Caco-2 (cell line): ENCODE data around the gene BCL2L11. TPM values are rescaled to one million over a fixed set of nuclear protein-coding genes. Genes with fewer than 3 reads are reported as not detected.

Source experiments
- BruUV-seq: library from RNA; stranded (reverse); fragments of 400-500 nt; replicated peaks from 2 replicates; lab custom pipeline; 2021; lab: Mats Ljungman, UMichigan
- CTCF ChIA-PET: fragments of 300-600 bp; sonication (Branson Sonifier 250); formaldehyde crosslinking; loops from one replicate; lab custom pipeline; 2022; ENCODE audit warnings: antibody characterized with exemption; lab: Charles Lee
- POLR2A ChIA-PET: fragments of 300-600 bp; sonication (Branson Sonifier 250); formaldehyde crosslinking; loops from one replicate; lab custom pipeline; 2022; ENCODE audit warnings: antibody characterized with exemption; lab: Charles Lee
- DNase-seq, 2 experiments: peaks; one replicate each; pipeline versions ENCODE4 v3.0.0 to v3.0.0-alpha.2; 2020 to 2022
- H3K27me3 ChIP-seq: replicated peaks from 2 replicates; pipeline ENCODE4 v1.6.0; 2011; ENCODE audit warnings: low read length; ENCODE audit not compliant: control insufficient read depth, insufficient read depth
- H3K36me3 ChIP-seq: 2 replicates; pipeline ENCODE4 v1.5.1; 2011; ENCODE audit warnings: low read length; ENCODE audit not compliant: control insufficient read depth, insufficient read depth
- H3K4me1 ChIP-seq: fragments of 250-450 bp; sonication (Bioruptor Pico); 2 replicates; pipeline ENCODE4 v1.5.1; 2020; ENCODE audit warnings: mild to moderate bottlenecking
- H3K4me3 ChIP-seq: 2 replicates; pipeline ENCODE4 v1.5.1; 2011; ENCODE audit warnings: low read depth, mild to moderate bottlenecking, control low read depth, low read length
- H3K9me3 ChIP-seq: fragments of 250-450 bp; sonication (Bioruptor Pico); 2 replicates; pipeline ENCODE4 v1.5.1; 2020; ENCODE audit warnings: mild to moderate bottlenecking, moderate library complexity
- H3K27ac Mint-ChIP-seq: one replicate; pipeline ENCODE4 v1.8.0; 2022; ENCODE audit warnings: mixed read lengths; ENCODE audit not compliant: unreplicated experiment
- H3K27me3 Mint-ChIP-seq: one replicate; pipeline ENCODE4 v1.8.0; 2022; ENCODE audit warnings: mixed read lengths; ENCODE audit not compliant: insufficient read depth, unreplicated experiment
- H3K36me3 Mint-ChIP-seq: one replicate; pipeline ENCODE4 v1.8.0; 2022; ENCODE audit warnings: mild to moderate bottlenecking, mixed read lengths; ENCODE audit not compliant: insufficient read depth, unreplicated experiment
- H3K4me1 Mint-ChIP-seq: one replicate; pipeline ENCODE4 v1.8.0; 2022; ENCODE audit warnings: low read depth, mixed read lengths; ENCODE audit not compliant: unreplicated experiment
- H3K4me3 Mint-ChIP-seq: one replicate; pipeline ENCODE4 v1.8.0; 2022; ENCODE audit warnings: mild to moderate bottlenecking, moderate library complexity, mixed read lengths; ENCODE audit not compliant: unreplicated experiment
- H3K9me3 Mint-ChIP-seq: one replicate; pipeline ENCODE4 v1.8.0; 2022; ENCODE audit warnings: mixed read lengths; ENCODE audit not compliant: unreplicated experiment
- intact Hi-C: fragments of 100-400 bp; cut with micrococcal nuclease; formaldehyde crosslinking; loops from one replicate; pipeline ENCODE4 v1.10.0; 2022; ENCODE audit not compliant: unreplicated experiment
- total RNA-seq: library from RNA; stranded (reverse); gene quantifications from 2 replicates; pipeline ENCODE4 v1.2.3, GENCODE V29; 2022
- TF ChIP-seq, protein P1 (sequence below), 2 experiments: fragments of 200-600 bp in 1 of 2; IDR thresholded peaks; 1 replicate in 1 of 2; 2 replicates in 1 of 2; pipeline versions ENCODE4 v1.5.1 to v1.8.0; 2011 to 2022; ENCODE audit warnings: antibody characterized with exemption in 1 of 2, control low read depth in 1 of 2, inconsistent platforms in 1 of 2, low read depth in 1 of 2, low read length in 1 of 2, mild to moderate bottlenecking in 1 of 2, moderate library complexity in 1 of 2; ENCODE audit not compliant: insufficient read depth in 1 of 2, severe bottlenecking in 1 of 2, unreplicated experiment in 1 of 2

Gene BCL2L11
- total RNA-seq, 1 experiment from 2014 or later, result 28.9 TPM

- Histone ChIP-seq H3K9me3 (no peaks in the 10 kb centered on the region), H3K4me1 (no peaks in the 10 kb centered on the region), H3K27me3 (no peaks in the 10 kb centered on the region), H3K4me3 (no peak overlapping the region), H3K36me3 (no peaks in the 10 kb centered on the region)
- no peak for DNase-seq
- H3K27me3 Mint-ChIP-seq, result no peaks in the 10 kb centered on the region
- H3K36me3 Mint-ChIP-seq, result no peaks in the 10 kb centered on the region
- intact Hi-C loops, result no loop called here
- no peak overlapping the region for H3K27ac Mint-ChIP-seq
- no TSS peak for BruUV-seq
- H3K9me3 Mint-ChIP-seq, result no peaks in the 10 kb centered on the region
- H3K4me3 Mint-ChIP-seq, result no peak overlapping the region
- POLR2A ChIA-PET, result no interaction called here
- no peaks in the 10 kb centered on the region for H3K4me1 Mint-ChIP-seq
- CTCF ChIA-PET, result no interaction called here
- TF ChIP-seq, protein P1, sequence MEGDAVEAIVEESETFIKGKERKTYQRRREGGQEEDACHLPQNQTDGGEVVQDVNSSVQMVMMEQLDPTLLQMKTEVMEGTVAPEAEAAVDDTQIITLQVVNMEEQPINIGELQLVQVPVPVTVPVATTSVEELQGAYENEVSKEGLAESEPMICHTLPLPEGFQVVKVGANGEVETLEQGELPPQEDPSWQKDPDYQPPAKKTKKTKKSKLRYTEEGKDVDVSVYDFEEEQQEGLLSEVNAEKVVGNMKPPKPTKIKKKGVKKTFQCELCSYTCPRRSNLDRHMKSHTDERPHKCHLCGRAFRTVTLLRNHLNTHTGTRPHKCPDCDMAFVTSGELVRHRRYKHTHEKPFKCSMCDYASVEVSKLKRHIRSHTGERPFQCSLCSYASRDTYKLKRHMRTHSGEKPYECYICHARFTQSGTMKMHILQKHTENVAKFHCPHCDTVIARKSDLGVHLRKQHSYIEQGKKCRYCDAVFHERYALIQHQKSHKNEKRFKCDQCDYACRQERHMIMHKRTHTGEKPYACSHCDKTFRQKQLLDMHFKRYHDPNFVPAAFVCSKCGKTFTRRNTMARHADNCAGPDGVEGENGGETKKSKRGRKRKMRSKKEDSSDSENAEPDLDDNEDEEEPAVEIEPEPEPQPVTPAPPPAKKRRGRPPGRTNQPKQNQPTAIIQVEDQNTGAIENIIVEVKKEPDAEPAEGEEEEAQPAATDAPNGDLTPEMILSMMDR (IDR thresholded peaks at IDR 0.05; ENCODE audit: insufficient read depth in 1 of 2, low read depth in 1 of 2, low read length in 1 of 2, severe bottlenecking in 1 of 2, unreplicated experiment in 1 of 2), result no peak
Measured at GRCh38 chr2:111100087-111100764, 20.5 kb upstream of the BCL2L11 start.

DNA sequence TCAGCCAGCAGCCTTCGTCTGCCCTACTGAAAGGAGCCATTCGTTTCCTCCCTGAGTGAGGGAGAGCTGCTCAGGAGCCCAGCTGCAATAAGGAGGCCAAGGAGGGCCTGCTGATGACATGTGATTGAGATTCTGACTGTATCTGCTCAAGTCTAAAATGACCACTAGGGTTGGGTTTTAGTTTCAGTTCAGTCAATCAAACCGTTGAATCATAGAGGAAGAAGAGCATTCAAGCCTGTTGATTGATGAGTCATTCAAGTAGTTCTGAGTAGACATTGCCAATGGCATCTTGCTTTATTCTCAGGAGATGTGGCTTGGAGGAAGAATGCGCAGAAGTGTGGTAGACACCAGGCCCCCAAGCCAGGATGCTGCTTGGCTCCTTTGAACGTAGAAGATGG is 19.9 kb upstream of the BCL2L11 start:
- DNase-seq, result no peak
- no peaks in the 10 kb centered on the region for H3K4me1 Mint-ChIP-seq
- Histone ChIP-seq H3K36me3 (no peaks in the 10 kb centered on the region), H3K27me3 (no peaks in the 10 kb centered on the region), H3K4me3 (no peak overlapping the region), H3K4me1 (no peaks in the 10 kb centered on the region), H3K9me3 (no peaks in the 10 kb centered on the region)
- H3K27me3 Mint-ChIP-seq, result peaks cover 2% of the 10 kb centered on the region
- TF ChIP-seq, protein P1 (IDR thresholded peaks at IDR 0.05; ENCODE audit: insufficient read depth in 1 of 2, low read depth in 1 of 2, low read length in 1 of 2, severe bottlenecking in 1 of 2, unreplicated experiment in 1 of 2), result no peak
- H3K27ac Mint-ChIP-seq, result no peak overlapping the region
- intact Hi-C loops, result no loop called here
- H3K9me3 Mint-ChIP-seq, result no peaks in the 10 kb centered on the region
- ChIA-PET POLR2A (no interaction called here), CTCF (no interaction called here)
- no TSS peak for BruUV-seq
- H3K4me3 Mint-ChIP-seq, result no peak overlapping the region
- H3K36me3 Mint-ChIP-seq, result no peaks in the 10 kb centered on the region

- Histone ChIP-seq H3K9me3 (no peaks in the 10 kb centered on the region), H3K4me3 (no peak overlapping the region), H3K4me1 (no peaks in the 10 kb centered on the region), H3K36me3 (no peaks in the 10 kb centered on the region), H3K27me3 (no peaks in the 10 kb centered on the region)
- Mint-ChIP-seq H3K4me1 (no peaks in the 10 kb centered on the region), H3K27me3 (peaks cover 7% of the 10 kb centered on the region), H3K27ac (no peak overlapping the region), H3K36me3 (no peaks in the 10 kb centered on the region), H3K4me3 (no peak overlapping the region), H3K9me3 (no peaks in the 10 kb centered on the region)
- TF ChIP-seq, protein P1 (IDR thresholded peaks at IDR 0.05; ENCODE audit: insufficient read depth in 1 of 2, low read depth in 1 of 2, low read length in 1 of 2, severe bottlenecking in 1 of 2, unreplicated experiment in 1 of 2), result no peak
- ChIA-PET POLR2A (no interaction called here), CTCF (no interaction called here)
- DNase-seq, result no peak
- BruUV-seq, result no TSS peak
- intact Hi-C loops, result no loop called here
Measured at GRCh38 chr2:111101592-111101991, 19.1 kb upstream of the BCL2L11 start.
